NCI-H2171 (cell line): ENCODE results near the gene VASH1.

Experiments
- DNase-seq: peaks from one replicate; lab custom pipeline; 2025; lab: John Stamatoyannopoulos, UW

VASH1 gene

DNA sequence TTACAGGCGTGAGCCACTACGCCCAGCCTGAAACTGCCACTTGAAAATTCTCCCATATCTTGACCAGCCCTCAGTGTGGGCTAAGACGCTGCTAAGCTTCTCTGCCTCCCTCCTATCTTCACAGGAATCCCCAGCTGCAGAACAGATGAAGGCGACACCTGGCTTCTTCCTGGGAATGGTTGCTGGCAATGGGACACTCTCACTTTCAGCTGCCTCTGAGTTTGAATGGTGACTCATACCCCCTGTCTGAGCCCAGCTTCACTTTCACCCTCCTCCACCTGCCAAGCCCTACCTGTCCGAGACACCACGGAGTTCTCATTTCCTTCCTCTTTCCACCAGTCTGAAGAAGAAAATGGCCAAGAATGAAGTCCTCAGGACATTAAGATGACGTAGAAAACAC, 18.3 kb upstream of the VASH1 start:
- no peak for DNase-seq

- DNase-seq, result no peak
Observed at GRCh38 chr14:76752744-76753143, 8.5 kb upstream of the VASH1 start.

DNA sequence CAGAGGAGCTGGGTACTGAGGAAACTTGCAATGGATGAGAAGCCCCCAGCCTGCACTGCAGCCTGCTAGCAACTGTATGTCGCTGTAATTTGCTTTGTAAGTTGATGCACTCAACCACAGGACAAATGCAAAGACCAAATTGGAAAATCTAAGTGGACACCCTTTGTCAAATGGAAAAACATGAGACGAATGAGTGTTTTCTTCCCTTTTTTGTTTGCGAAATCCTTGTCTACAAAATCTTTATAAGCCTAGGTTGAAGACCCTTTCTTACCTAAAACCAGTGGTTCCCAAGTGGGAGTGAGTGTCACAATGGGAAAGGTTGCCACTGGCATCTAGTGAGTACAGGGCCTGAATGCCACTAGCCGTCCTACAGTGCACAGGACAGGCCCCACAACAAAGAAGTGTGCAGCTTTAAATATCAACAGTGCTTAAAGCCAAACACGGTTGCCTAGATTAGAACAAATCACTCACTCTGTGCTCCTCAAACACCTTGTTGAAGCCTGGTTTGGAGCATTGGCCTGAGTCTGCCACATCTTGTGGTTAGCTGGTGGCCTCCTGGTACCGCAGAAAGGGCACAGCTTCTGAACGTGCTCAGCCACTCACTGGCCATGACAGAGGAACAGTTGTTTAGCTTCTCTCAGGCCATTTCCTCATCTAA, 7.6 kb upstream of the VASH1 start:
- DNase-seq, result no peak

DNA sequence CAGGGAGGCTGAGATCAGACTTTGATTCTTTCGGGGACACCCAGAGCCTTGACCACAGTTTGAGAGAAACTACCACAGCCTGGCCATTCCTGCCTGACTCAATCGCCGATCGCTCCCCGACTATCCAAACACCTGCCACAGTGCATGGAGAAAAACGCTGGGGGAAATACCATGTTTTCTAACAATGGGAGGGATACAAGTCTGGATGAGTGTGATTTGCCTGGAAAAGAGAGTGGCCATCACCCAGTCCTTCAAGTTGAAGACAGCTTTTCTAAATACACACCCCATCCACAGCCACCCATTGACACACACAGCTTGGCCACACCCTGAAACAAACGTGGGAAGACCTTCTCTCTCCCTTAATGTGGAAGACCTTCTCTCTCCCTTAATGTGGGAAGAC, 6.7 kb upstream of the VASH1 start:
- DNase-seq, result no peak

GRCh38 chr14:76755610-76756370, 5.5 kb upstream of the VASH1 start:
- DNase-seq, result no peak

GRCh38 chr14:76756371-76756750, 4.9 kb upstream of the VASH1 start:
- DNase-seq, result no peak

DNA sequence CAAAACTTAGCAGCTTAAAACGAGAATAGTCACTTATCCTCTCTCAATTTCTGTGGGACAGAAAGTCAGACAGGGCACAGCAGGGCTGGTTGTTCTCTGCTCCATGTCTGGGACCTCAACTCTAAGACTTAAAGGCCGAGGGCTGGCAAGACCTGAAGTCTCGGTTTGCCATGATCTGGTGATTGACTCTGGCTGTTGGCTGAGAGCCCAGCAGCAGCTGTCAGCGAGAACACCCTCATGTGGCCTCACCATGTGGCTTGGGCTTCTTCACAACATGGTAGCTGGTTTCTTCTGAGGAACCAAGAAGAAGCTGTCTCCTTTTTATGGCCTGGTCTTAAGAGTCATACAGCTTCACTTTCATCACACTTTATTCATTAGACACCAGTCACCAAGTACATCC, 1.7 kb upstream of the VASH1 start:
- DNase-seq, result no peak

DNA sequence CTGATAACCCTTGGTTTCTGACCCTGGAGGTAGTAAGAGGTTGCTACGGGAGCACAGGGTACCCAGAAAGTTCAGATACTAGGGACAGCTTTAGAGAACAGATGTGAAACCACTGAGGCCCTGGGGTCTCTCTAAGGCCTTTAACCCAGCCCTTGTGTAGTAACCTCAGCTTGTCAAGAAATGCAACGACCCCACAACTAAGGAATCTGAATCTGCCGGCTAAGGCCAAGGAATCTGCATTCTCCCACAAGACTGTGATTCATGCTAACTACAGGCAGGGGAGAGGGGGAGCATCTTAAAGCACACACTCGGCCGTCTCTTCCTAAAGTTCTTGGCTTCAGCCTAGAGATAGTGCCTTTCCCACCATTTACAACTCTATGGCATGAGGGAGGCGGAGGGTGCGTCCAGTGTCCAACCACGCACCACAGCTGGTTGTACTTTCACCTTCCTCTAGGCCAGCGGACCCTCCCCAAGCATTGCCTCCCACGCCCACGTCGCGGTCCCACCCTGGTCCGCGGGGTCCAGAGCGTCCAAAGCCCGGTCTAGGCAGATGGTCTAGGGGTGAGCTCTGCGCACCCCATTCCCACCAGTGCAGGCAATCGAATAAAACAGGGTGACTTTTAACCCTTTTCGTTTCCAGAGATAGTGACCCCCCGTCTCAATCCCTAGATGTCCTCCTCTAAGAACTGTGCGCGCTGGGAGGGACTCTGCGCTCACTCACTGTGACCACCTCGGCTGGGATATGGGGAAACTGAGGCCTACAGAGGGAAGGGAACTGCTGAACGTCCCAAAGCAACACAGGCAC, 735 bp upstream of the VASH1 start:
- no peak for DNase-seq

DNA sequence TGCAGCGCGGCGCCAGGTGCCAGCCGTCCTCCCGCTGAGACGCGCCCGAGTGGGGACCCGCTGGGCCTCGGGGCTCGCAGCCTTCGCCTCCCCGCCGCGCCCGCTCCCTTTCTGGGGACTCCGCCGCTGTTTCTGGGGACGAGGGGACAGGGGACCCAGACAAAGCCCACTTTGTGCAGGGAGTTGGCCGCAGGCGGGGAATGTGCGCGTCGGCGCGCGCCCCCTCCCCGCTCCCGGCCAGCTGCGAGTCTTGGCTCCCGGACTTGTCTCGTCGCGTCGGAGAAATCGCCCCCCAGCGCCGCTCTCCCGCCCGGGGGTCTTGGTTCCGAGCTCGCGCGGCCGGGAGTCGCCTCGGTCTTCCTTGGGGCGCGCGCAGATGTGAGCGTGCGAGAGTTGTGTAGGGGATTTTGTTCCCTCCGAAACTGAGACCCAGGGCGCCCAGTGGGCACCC, 717 bp downstream of the VASH1 start:
- DNase-seq, result no peak

- DNase-seq, result no peak
Observed at GRCh38 chr14:76762411-76763095, 1.3 kb downstream of the VASH1 start.

- no peak for DNase-seq
Observed at GRCh38 chr14:76763096-76764041, 2.1 kb downstream of the VASH1 start.

DNA sequence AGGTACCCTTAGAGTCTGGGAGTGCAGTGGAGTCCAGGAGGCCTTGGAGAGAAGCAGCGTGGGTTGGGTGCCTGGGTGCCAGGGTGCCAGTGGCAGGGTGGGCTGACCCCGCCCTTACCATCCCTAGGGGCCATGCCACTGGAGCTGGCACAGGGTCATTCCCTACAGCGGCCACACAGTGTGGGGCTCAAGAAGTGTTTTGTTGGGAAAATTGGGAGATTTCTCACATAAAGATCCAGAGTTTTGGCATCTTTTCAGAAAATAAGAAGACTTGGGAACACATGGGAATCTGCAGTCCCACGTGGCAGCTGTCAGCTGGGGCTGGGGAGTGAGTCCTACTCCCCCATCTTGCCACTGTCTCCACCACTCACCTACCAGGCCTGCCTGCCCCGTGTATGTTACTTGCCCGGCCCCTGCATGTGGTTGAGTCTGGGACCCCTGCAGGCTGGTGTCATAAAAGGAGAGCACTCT, 4.2 kb downstream of the VASH1 start:
- DNase-seq, result no peak

DNA sequence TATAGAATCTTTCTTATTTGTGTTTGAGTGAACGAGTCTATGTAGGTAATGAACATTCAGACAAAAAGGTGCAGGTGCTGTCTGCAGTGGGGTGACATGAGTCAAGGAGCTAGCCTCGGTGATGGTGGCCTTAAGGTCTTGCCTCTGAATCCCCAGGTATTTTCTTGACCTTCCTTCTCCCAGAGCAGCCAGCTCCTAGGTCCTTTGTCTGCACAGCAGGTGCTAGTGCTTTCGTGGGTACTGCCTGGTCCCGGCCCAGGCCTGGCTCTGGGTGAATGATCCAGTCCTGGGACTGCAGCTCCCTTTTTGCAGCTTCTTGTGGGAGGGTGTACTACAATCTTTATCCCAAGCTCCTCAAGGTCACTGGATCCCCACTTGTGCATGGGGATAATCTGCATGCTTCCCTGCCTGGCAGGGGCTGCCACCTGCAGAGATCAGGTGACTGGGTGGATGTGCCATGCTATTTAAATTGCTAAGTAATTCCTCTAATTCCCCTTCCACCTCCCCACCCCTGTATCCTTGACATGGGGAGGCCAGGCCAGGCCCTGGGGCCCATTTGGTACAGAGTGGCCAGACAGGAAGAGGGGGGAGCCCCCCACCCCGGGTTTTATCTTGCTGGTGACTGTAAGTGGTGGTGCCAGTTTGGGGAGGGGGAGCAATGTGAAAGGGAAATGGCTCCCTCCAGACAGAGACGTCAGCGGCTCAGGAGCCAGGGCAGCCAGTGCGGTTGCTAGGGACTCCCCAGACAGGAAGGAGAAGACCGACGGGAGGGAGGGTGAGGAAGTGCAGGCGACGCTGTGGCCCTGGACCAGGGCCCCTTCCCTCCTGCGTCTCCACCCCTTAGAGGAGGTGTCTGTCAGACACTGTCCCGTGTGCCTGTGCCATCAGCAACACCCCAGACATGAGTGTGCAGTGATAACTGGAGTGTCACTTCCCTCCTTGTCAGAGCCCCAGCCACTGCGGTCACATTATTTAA, 6.7 kb downstream of the VASH1 start:
- DNase-seq, result no peak

GRCh38 chr14:76768671-76769500, 7.6 kb downstream of the VASH1 start:
- no peak for DNase-seq

GRCh38 chr14:76769636-76770292, 8.5 kb downstream of the VASH1 start:
- DNase-seq, result no peak

DNA sequence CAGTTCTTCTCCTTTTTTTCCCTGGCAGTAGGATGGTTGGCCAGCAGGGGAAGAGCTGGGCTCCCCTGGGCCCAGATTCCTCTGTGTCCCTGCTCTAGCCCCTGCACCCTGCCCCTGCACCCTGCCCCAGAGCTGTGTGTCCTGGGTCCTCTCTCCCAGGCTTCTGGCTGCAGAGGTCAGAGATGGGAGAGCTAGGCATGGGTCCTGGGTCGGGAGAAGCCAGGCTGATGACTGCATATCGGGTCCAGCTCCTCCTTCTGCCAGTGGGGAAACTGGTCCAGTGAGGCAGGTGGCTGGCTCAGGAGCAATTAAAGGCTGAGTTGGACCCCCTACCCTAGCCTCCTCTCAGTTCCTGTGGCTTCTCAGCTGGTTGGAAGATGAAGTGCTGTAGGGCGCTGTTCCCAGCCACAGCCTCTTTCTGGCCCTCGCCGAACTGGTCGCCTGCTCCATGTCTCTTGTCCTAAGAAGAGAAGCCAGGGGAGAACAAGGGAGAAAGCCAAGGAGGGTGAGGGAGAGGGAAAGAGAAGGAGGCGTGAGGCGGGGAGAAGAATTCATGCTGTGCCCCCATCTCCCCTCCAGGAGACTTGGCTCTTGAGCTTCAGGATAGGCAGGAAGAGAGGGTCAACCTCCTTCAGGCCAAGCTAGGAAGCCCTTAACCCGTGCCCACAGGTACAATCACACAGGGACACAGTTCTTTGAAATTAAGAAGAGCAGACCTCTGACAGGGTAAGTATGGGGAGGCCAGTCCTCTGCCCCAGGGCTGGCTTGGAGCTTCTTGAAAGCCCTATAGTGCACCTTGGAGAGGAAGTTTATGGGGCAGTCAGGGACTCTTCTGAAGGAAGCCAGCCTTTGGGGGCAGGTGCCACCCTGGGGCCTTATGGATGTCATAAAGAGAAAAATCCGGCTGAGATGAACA, 9.5 kb downstream of the VASH1 start:
- no peak for DNase-seq

- no peak for DNase-seq
Observed at GRCh38 chr14:76771437-76771980, 10.2 kb downstream of the VASH1 start.
